GM18511 (cell line): Measurements from ENCODE around the gene TDRD12.

Source experiments
- ATAC-seq: cut with Tn5 transposase; IDR thresholded peaks from one replicate; pipeline ENCODE4 v1.9.1; 2021; ENCODE audit warnings: mild to moderate bottlenecking, moderate library complexity; ENCODE audit not compliant: unreplicated experiment

TDRD12 gene

GRCh38 chr19:32800754-32801153 lies 81.2 kb downstream of the TDRD12 start:
- ATAC-seq = no peak

GRCh38 chr19:32802840-32803239 lies 83.3 kb downstream of the TDRD12 start:
- ATAC-seq = no peak

- ATAC-seq = no peak
These were observed 88.7 kb downstream of the TDRD12 start for GRCh38 chr19:32808236-32808635.

- ATAC-seq = no peak
These were observed 89.7 kb downstream of the TDRD12 start for GRCh38 chr19:32809254-32809653.

GRCh38 chr19:32809754-32810153 lies 90.2 kb downstream of the TDRD12 start:
- no peak for ATAC-seq

GRCh38 chr19:32810452-32810851 lies 90.9 kb downstream of the TDRD12 start:
- no peak for ATAC-seq

GRCh38 chr19:32811151-32811550 lies 91.6 kb downstream of the TDRD12 start:
- ATAC-seq = no peak

GRCh38 chr19:32812036-32812435 lies 92.5 kb downstream of the TDRD12 start:
- no peak for ATAC-seq

GRCh38 chr19:32812571-32812970 lies 93.0 kb downstream of the TDRD12 start:
- no peak for ATAC-seq

- no peak for ATAC-seq
These were observed 94.4 kb downstream of the TDRD12 start for GRCh38 chr19:32813862-32814425.

GRCh38 chr19:32814624-32815023 lies 95.1 kb downstream of the TDRD12 start:
- ATAC-seq = no peak

GRCh38 chr19:32816555-32817099 lies 97.1 kb downstream of the TDRD12 start:
- no peak for ATAC-seq

GRCh38 chr19:32817569-32818476 lies 98.3 kb downstream of the TDRD12 start:
- no peak for ATAC-seq

GRCh38 chr19:32818536-32818935 lies 99.0 kb downstream of the TDRD12 start:
- ATAC-seq = no peak

GRCh38 chr19:32819419-32820400 lies 100.1 kb downstream of the TDRD12 start:
- no peak for ATAC-seq

- no peak for ATAC-seq
These were observed 103.6 kb downstream of the TDRD12 start for GRCh38 chr19:32822916-32823746.

- no peak for ATAC-seq
These were observed 104.2 kb downstream of the TDRD12 start for GRCh38 chr19:32823747-32824102.

- ATAC-seq = no peak
These were observed 104.7 kb downstream of the TDRD12 start for GRCh38 chr19:32824191-32824751.

- ATAC-seq = no peak
These were observed 105.5 kb downstream of the TDRD12 start for GRCh38 chr19:32824916-32825608.
